C4-2B (cell line): ENCODE results near the gene FCHO1.

ENCODE experiments used
- H3K27ac ChIP-seq: fragments of 450-650 bp; 2 replicates; pipeline ENCODE4 v1.5.1; 2017
- CTCF ChIP-seq: fragments of 450-650 bp; conservative IDR thresholded peaks from 2 replicates; pipeline ENCODE4 v1.5.1; 2017; ENCODE audit warnings: mild to moderate bottlenecking
- ZFX ChIP-seq: fragments of 450-650 bp; IDR thresholded peaks from 2 replicates; pipeline ENCODE4 v1.6.1; 2017

The FCHO1 gene

GRCh38 chr19:17755977-17756670, 4.8 kb downstream of the FCHO1 start:
- no peak overlapping the region for H3K27ac ChIP-seq
- no peak for TF ChIP-seq ZFX
- TF ChIP-seq CTCF: no peak

- no peak overlapping the region for H3K27ac ChIP-seq
- no peak for TF ChIP-seq CTCF
- no peak for TF ChIP-seq ZFX
Observed at GRCh38 chr19:17757125-17757524, 5.8 kb downstream of the FCHO1 start.

GRCh38 chr19:17758515-17758914, 7.2 kb downstream of the FCHO1 start:
- H3K27ac ChIP-seq: no peak overlapping the region
- no peak for TF ChIP-seq CTCF

GRCh38 chr19:17761148-17761547, 9.9 kb downstream of the FCHO1 start:
- no peak overlapping the region for H3K27ac ChIP-seq
- no peak for TF ChIP-seq CTCF
- TF ChIP-seq ZFX: no peak

GRCh38 chr19:17762505-17763229, 11.4 kb downstream of the FCHO1 start:
- TF ChIP-seq CTCF: no peak
- no peak for TF ChIP-seq ZFX
- H3K27ac ChIP-seq: no peak overlapping the region

- H3K27ac ChIP-seq: no peak overlapping the region
- TF ChIP-seq ZFX (no peak), CTCF (no peak)
Observed at GRCh38 chr19:17764348-17764747, 13.1 kb downstream of the FCHO1 start.

GRCh38 chr19:17765069-17765618, 13.9 kb downstream of the FCHO1 start:
- TF ChIP-seq ZFX: no peak
- TF ChIP-seq CTCF: no peak
- no peak overlapping the region for H3K27ac ChIP-seq
